ENCODE data around the gene TOP3B.

The TOP3B gene

DNA sequence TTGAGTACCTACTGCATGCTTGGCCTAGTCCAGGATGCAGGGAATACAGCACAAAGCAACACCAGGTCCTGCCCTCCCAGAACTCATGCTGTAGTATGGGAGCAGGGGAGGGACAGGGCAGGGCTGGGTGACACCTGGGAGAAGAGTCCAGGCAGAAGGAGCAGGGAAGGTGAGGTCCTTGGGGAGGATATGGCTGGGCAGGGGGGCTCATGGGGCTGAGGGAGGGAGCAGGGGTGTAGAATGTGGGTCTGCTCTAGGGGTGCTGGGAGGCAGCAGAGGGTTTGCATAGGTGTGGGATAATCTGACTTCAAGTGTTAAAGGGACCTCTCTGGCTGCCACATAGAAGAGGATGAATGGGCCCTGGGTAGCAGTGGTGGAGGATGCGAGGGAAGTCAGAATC lies 4.8 kb downstream of the TOP3B start:
- DNase-seq = no peak

DNA sequence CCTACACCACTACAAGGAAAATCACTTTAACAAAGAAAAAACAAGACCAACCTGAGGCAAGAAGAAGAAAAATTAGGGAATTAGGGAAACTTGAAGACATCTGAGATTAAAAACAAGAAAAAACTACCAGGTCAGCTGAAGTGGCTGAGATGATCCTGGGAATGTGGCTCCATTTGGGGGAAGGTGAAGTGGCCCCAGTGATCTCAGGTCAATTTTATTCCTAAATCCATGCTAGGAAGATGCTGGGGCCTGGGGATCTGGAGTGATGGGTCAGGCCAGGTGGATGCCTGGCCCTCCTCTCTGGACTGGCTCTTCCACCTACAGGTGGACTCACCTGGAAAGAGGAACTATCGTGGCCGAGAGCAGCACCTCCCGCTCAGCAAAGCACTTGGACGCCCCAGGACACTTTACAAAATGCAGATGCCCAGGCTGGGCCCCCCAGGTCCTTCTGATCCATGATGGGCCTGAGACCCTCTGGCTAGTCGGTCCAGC lies 6.7 kb downstream of the TOP3B start:
- DNase-seq = no peak

DNA sequence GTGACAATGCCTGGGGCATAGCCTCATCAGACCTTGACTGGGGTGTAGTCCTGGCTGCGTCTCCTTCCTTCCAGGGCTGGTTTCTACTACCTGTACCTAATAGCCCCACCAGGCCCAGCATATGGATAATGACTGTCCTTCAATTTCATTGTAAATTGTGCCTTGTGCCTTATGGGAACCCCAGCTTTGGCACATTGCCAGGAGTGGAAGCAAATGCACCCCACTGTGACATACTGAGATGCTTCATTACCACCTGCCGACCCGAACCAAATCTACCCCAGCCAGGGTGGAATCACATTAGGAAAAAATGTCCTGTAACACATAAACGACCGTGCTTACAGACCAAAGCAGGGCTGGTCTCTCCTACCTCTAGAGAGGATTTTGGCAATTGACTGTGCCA lies 7.3 kb downstream of the TOP3B start:
- DNase-seq = no peak

- DNase-seq = no peak
Measured at GRCh38 chr22:21974058-21974649, 8.4 kb downstream of the TOP3B start.

- no peak for DNase-seq
Measured at GRCh38 chr22:21972806-21973205, 9.8 kb downstream of the TOP3B start.

GRCh38 chr22:21972293-21972779 lies 10.3 kb downstream of the TOP3B start:
- DNase-seq = peak; percentile 29 to 44

DNA sequence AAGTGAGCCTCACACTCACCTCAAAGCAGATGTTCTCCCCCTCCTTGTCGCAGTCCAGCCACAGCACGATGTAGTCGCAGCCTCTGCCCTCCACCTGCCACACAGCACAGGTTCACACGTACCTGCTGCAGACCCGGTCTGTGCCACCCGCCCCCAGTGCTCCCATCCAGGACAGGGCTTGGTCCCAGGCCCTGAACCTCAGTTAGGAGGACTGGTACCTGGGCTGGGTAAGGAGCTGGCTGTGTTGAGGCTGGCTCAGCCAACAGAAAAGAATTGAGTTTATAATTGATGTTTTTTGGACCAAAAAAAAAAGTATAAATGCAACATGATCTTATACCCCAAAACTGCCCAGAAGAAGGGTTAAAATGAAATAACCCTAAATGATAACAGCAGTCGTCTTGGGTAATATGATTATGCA lies 10.7 kb downstream of the TOP3B start:
- no peak for DNase-seq

GRCh38 chr22:21970800-21971617 lies 11.6 kb downstream of the TOP3B start:
- DNase-seq = no peak

GRCh38 chr22:21970037-21970799 lies 12.4 kb downstream of the TOP3B start:
- DNase-seq = no peak

DNA sequence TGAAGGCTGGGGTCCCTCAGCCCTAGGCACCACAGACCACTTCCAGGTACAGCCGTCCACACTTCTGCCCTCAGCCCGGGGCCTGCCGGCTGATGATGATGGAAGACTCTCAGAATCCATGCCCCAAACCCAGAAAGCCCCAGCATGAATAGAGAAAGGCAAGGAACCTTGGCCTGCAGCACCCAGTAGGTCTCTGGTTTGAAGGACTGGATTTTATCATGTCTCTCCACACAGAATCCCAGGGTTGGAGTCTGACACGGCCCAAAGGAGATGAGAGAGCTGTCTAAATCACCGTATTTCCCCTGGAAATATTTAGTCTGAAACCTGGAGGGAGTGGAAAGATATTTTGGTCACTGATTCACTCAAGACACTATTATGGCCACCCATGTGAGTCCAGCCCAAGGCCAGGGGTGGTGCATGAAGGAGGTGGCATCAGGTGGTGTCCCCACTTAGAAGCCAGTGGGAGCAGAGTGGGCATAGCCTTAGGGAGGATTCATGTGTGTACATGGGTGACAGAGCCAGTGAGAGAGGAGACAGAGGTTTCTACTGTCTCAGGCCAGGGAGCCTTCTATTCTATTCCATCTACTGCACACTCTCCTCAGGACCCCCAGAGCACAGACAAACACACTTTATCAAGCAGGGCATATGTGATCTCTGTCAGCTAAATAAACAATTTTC lies 14.0 kb downstream of the TOP3B start:
- no peak for DNase-seq

GRCh38 chr22:21967693-21968271 lies 14.8 kb downstream of the TOP3B start:
- no peak for DNase-seq

DNA sequence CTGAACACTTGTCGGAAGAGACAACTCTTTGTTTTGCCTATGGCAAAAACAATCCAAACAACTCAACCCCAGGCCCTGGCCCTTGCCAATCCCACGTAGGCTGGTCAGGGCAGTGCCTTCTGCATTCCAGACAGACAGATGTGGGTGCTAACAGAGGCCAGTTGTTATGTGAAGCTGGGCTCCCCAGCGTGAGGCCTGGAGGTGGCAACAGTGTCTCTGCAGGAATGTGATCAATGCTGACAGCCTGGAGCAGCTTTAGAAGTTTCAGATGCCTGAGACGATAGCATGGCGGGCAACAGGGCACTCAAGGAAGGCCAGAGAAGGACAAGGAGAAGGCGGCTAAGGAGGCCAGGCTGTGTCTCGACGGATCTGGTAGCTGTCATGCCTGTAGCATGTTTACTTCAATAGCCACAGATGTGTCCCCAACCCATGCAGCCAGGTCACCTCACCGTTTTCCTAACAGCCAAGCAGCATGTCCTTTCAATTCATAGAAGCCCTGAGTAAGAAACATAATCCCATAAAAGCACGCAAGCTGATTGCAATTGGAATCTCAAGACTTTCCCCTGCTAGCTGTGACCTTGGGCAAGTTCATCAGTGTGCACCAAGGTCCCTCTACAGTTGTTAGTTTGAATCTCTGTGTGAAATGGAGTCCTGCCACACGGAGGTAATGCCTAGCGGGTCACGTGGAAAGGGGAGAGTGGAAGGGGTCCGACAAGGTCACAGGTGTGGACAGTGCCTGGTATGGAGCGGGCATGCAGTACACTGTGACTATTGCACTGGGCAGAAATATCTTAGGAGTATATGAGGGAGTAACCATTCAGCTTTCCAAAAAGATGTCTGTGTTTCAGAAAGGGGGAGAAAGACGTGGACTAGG lies 15.7 kb downstream of the TOP3B start:
- no peak for DNase-seq

GRCh38 chr22:21965762-21966288 lies 16.8 kb downstream of the TOP3B start:
- DNase-seq = no peak

DNA sequence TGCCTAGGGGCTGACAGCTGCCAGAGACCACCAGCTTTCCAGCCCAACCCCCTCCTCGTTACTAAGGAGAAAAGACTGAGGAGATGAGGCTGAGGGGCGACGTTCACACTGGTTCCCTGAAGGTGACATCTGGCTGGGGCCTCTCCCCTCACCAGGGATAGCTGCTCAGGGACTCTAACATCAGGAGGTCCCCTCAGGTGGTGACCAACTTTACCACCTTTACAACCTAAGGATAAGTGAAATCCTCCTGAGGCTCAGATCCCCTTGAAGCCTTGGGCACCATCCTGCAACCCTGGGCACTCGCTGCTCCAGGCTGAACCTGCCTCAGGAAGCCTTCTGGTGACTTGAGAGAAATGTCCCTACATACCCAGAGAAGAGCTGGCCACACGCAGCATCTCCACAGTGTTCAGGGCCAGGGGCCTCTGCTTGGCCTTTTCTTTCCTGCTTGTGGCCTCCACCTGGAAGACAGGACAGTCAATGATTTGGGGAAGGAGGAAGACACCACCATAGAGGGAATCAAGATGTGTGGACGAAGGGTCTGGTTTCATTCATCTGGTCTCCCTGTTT lies 17.6 kb downstream of the TOP3B start:
- no peak for DNase-seq

GRCh38 chr22:21964234-21964633 lies 18.4 kb downstream of the TOP3B start:
- DNase-seq = no peak

GRCh38 chr22:21963790-21964211 lies 18.8 kb downstream of the TOP3B start:
- DNase-seq = no peak

DNA sequence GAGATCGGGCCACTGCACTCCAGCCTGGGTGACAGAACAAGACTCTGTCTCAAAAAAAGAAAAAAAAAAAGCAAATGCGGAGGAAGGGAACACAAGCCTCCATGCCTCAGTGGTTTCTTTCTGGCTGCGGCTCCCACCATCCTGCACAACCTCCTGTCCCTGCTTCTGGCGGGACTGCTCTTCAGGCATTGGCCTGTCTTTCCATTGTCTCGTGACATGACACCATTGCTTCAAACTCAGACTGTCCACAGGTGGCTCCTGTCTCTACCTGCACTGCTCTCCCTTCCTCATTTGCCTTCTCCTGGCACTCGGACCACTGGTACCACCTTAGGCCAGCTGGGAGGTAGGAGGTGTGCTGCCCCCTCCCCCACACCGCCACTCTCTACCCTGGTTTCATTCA lies 19.3 kb downstream of the TOP3B start:
- DNase-seq = no peak

DNA sequence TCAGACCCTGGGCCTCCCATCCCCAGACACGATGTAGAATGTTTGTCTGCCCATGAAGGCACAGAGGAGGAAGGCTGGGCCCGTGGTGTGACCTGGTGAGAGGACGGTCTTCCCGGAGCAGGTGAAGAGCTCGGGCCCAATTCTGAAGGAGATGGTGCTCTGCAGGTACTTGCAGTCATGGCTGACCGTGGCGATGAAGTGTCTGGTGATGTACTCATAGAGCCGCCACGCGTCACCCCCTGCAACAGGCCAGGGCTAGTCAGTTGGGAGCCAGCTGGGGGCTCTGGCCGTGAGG lies 20.0 kb downstream of the TOP3B start:
- DNase-seq = no peak

GRCh38 chr22:21961886-21962654 lies 20.5 kb downstream of the TOP3B start:
- no peak for DNase-seq
